OCI-LY7 (cell line): ENCODE measurements around the gene SAA2. TPM values are rescaled to one million over a fixed set of nuclear protein-coding genes. Genes with fewer than 3 reads are reported as not detected.
"Not testable (repeated sequence)": the region's sequence is repeated elsewhere in the genome, so short reads cannot be mapped to it uniquely, and the experiment has no call there.

Experiments used
- BruUV-seq: library from RNA; stranded (reverse); fragments of 400-500 nt; replicated peaks from 2 replicates; lab custom pipeline; 2021; lab: Mats Ljungman, UMichigan
- CTCF ChIA-PET: fragments of 300-600 bp; sonication (Branson Sonifier 250); formaldehyde crosslinking; loops from one replicate; lab custom pipeline; 2022; ENCODE audit warnings: antibody characterized with exemption; ENCODE audit not compliant: unreplicated experiment; lab: Charles Lee
- POLR2A ChIA-PET: fragments of 300-600 bp; sonication (Branson Sonifier 250); formaldehyde crosslinking; loops from one replicate; lab custom pipeline; 2022; ENCODE audit warnings: antibody characterized with exemption; lab: Charles Lee
- DNase-seq: peaks from one replicate; pipeline ENCODE4 v3.0.0-alpha.2; 2015; ENCODE audit warnings: low spot score
- H2AFZ ChIP-seq: fragments of 200-600 bp; sonication (generic), shearing (Covaris generic); 2 replicates; pipeline ENCODE4 v1.6.1; 2014; ENCODE audit warnings: mild to moderate bottlenecking, antibody characterized with exemption, low read length, moderate library complexity
- H3K27ac ChIP-seq: fragments of 200-600 bp; sonication (generic); 2 replicates; pipeline ENCODE4 v1.5.1; 2014; ENCODE audit warnings: mixed run types, low read depth, mild to moderate bottlenecking, moderate library complexity, low read length, inconsistent platforms; ENCODE audit not compliant: poor library complexity, severe bottlenecking
- H3K36me3 ChIP-seq: fragments of 200-600 bp; sonication (generic); 2 replicates; pipeline ENCODE4 v1.6.1; 2014; ENCODE audit warnings: mild to moderate bottlenecking, antibody characterized with exemption, low read length, moderate library complexity, mixed read lengths; ENCODE audit not compliant: insufficient read depth
- H3K4me1 ChIP-seq: fragments of 200-600 bp; sonication (generic); 2 replicates; pipeline ENCODE4 v1.5.1; 2014; ENCODE audit warnings: mild to moderate bottlenecking, low read length; ENCODE audit not compliant: insufficient read depth, poor library complexity, severe bottlenecking
- H3K4me2 ChIP-seq: fragments of 200-600 bp; sonication (generic); 2 replicates; pipeline ENCODE4 v1.6.1; 2014; ENCODE audit warnings: mild to moderate bottlenecking, low read length
- H3K4me3 ChIP-seq: fragments of 200-600 bp; sonication (generic); 2 replicates; pipeline ENCODE4 v1.5.1; 2014; ENCODE audit warnings: mild to moderate bottlenecking, low read depth, low read length; ENCODE audit not compliant: poor library complexity, severe bottlenecking
- H3K79me2 ChIP-seq: fragments of 200-600 bp; sonication (generic); 2 replicates; pipeline ENCODE4 v1.6.1; 2016; ENCODE audit warnings: low read depth, mild to moderate bottlenecking, low read length, moderate library complexity, mixed read lengths; ENCODE audit not compliant: insufficient read depth
- H3K9me2 ChIP-seq: fragments of 200-600 bp; sonication (generic); 2 replicates; pipeline ENCODE4 v1.6.1; 2016; ENCODE audit warnings: mild to moderate bottlenecking, low read length, mixed read lengths; ENCODE audit not compliant: insufficient read depth
- H3K9me3 ChIP-seq: fragments of 200-600 bp; sonication (generic); 2 replicates; pipeline ENCODE4 v1.6.1; 2014; ENCODE audit warnings: mild to moderate bottlenecking, mixed run types, low read length, mixed read lengths
- H4K20me1 ChIP-seq: fragments of 200-600 bp; sonication (generic); 2 replicates; pipeline ENCODE4 v1.6.1; 2014; ENCODE audit warnings: mild to moderate bottlenecking, antibody characterized with exemption, low read length, moderate library complexity, mixed read lengths; ENCODE audit not compliant: insufficient read depth
- EZH2phosphoT487 ChIP-seq: fragments of 200-600 bp; sonication (generic); IDR thresholded peaks from 2 replicates; pipeline ENCODE4 v1.6.1; 2018; ENCODE audit warnings: low read depth, borderline replicate concordance, mild to moderate bottlenecking, mixed run types, antibody characterized with exemption, low read length, moderate library complexity, mixed read lengths
- intact Hi-C: fragments of 100-400 bp; cut with micrococcal nuclease; formaldehyde crosslinking; loops from one replicate; pipeline ENCODE4 v1.10.0; 2022; ENCODE audit not compliant: unreplicated experiment
- total RNA-seq, 2 experiments: library from RNA; depleted of rRNA in 1 of 2; stranded (reverse); fragments of >200 nt in 1 of 2; shearing (Covaris generic) in 1 of 2; gene quantifications; 2 replicates each; pipeline ENCODE4 v1.2.3, GENCODE V29; 2014 to 2022
- TF ChIP-seq, protein P1 (sequence below): fragments of 200-600 bp; sonication (generic); conservative IDR thresholded peaks from 2 replicates; pipeline ENCODE4 v1.5.1; 2014; ENCODE audit warnings: mild to moderate bottlenecking, antibody characterized with exemption, low read length, moderate library complexity, mixed read lengths

SAA2 gene
- total RNA-seq, 2 experiments from 2014 or later: not detected

GRCh38 chr11:18253233-18253632 lies 4.8 kb upstream of the SAA2 start:
- H2AFZ ChIP-seq: no peak overlapping the region
- H3K4me2 ChIP-seq: no peak overlapping the region
- no peaks in the 10 kb centered on the region for H3K9me2 ChIP-seq
- H3K36me3 ChIP-seq: no peaks in the 10 kb centered on the region
- ChIA-PET CTCF (no interaction called here), POLR2A (interaction anchor here (2.0 kb wide), 1 partner anchor 11 kb away, joined by 7 read pairs; no protein-coding TSS in a partner anchor)
- no peaks in the 10 kb centered on the region for H3K79me2 ChIP-seq
- intact Hi-C loops: no loop called here
- no peaks in the 10 kb centered on the region for H3K9me3 ChIP-seq
- TF ChIP-seq, protein P1, sequence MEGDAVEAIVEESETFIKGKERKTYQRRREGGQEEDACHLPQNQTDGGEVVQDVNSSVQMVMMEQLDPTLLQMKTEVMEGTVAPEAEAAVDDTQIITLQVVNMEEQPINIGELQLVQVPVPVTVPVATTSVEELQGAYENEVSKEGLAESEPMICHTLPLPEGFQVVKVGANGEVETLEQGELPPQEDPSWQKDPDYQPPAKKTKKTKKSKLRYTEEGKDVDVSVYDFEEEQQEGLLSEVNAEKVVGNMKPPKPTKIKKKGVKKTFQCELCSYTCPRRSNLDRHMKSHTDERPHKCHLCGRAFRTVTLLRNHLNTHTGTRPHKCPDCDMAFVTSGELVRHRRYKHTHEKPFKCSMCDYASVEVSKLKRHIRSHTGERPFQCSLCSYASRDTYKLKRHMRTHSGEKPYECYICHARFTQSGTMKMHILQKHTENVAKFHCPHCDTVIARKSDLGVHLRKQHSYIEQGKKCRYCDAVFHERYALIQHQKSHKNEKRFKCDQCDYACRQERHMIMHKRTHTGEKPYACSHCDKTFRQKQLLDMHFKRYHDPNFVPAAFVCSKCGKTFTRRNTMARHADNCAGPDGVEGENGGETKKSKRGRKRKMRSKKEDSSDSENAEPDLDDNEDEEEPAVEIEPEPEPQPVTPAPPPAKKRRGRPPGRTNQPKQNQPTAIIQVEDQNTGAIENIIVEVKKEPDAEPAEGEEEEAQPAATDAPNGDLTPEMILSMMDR: no peak
- TF ChIP-seq EZH2phosphoT487: no peak
- H4K20me1 ChIP-seq: no peaks in the 10 kb centered on the region
- H3K4me1 ChIP-seq: no peaks in the 10 kb centered on the region
- no peak overlapping the region for H3K27ac ChIP-seq
- no TSS peak for BruUV-seq
- DNase-seq: no peak
- no peak overlapping the region for H3K4me3 ChIP-seq

- DNase-seq, H3K9me2 ChIP-seq, H4K20me1 ChIP-seq, H3K4me3 ChIP-seq, H3K27ac ChIP-seq, H2AFZ ChIP-seq, POLR2A ChIA-PET, intact Hi-C loops, CTCF ChIA-PET, BruUV-seq, H3K79me2 ChIP-seq, H3K36me3 ChIP-seq, H3K4me2 ChIP-seq: not testable (repeated sequence)
- H3K4me1 ChIP-seq: peaks cover 21% of the 10 kb centered on the region
- peaks cover 13% of the 10 kb centered on the region; the same call in 1 of the 2 replicates for H3K9me3 ChIP-seq
These were observed 1.3 kb downstream of the SAA2 start for GRCh38 chr11:18247191-18247581.

DNA sequence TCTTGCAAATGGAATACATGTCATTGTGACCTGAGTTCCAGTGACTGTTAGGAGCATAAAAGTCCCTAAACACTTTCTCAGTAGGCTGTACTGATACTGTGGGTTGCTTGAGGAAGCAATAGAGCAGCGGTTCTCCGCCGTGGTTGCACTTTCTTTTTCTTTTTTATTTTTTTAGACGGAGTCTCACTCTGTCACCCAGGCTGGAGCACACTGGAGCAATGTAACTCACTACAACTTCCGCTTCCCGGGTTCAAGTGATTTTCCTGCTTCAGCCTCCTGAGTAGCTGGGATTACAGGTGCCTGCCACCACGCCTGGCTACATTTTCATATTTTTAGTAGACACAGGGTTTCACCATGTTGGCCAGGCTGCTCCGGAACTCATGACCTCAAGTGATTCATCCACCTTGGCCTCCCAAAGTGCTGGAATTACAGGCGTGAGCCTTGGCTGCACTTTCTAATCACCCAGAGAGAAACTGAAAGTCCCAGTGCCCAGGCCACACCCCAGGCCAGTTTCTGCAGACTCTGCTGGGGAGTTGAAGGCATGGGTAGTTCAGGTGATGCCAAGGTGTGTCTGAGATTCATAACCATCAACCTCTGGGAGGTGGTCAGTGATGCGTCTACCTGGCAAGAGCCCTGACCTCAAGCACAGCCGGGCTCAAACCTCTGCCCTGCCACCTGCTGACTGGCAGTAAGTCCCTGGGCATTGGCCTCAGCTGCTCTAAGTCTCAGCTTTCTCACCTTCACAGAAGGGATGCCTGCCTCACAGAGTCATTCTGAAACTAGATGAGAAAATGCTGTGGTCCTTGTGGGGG lies 1.9 kb downstream of the SAA2 start:
- POLR2A ChIA-PET: interaction anchor here (0.6 kb wide), 1 partner anchor 141 kb away, joined by 3 read pairs; no protein-coding TSS in a partner anchor
- BruUV-seq, intact Hi-C loops: not testable (repeated sequence)

More for the DNA sequence above, 1.9 kb downstream of the SAA2 start:
- CTCF ChIA-PET, H3K27ac ChIP-seq, H3K9me2 ChIP-seq, DNase-seq, H3K4me3 ChIP-seq, H3K36me3 ChIP-seq, H3K79me2 ChIP-seq, H4K20me1 ChIP-seq: not testable (repeated sequence)
- H3K4me2 ChIP-seq: peak overlapping the region; percentile 24; the same call in 1 of the 2 replicates
- peaks cover 13% of the 10 kb centered on the region; the same call in 1 of the 2 replicates for H3K9me3 ChIP-seq
- H2AFZ ChIP-seq: peak overlapping the region; percentile 67; the same call in 1 of the 2 replicates
- H3K4me1 ChIP-seq: peaks cover 21% of the 10 kb centered on the region
